Measurements from ENCODE around the gene EFCAB6. TPM values are rescaled to one million over a fixed set of nuclear protein-coding genes. Genes with fewer than 3 reads are reported as not detected.

EFCAB6 gene
- total and polyA plus RNA-seq, 10 of the 15 experiments (the other 5 are each of a cell fraction or from before 2014, with no cell fraction given), result 0.05 to 0.42 (median 0.19) TPM

DNA sequence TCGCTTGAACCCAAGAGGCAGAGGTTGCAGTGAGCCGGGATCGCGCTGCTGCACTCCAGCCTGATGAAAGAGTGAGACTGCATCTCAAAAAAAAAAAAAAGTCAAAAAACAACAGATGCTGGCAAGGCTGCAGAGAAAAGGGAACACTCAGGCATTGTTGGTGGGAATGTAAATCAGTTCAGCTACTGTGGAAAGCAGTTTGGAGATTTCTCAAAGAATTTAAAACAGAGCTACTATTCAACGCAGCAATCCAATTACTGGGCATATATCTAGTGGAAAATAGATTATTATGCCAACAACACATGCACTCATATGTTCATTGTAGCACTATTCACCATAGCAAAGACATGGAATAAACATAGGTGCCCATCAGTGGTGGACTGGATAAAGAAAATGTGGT lies 89.7 kb downstream of the EFCAB6 start:
- H2AFZ ChIP-seq (ENCODE audit: control insufficient read depth, low read depth, low read length), result no peak overlapping the region
- H3K36me3 ChIP-seq (ENCODE audit: control insufficient read depth in 2 of 2, insufficient read depth in 2 of 2, low read length in 1 of 2), result no peaks in the 10 kb centered on the region
- H3K27me3 ChIP-seq (replicated peaks in 1 of 2; ENCODE audit: control insufficient read depth in 2 of 2, insufficient read depth in 2 of 2, low read length in 1 of 2), result no peaks in the 10 kb centered on the region
- ChIA-PET SMC1A (ENCODE audit: uncharacterized antibody, unreplicated experiment) (no interaction called here), CTCF (interaction anchor here (1.1 kb wide), 1 partner anchor 10 kb away, joined by 3 read pairs; no protein-coding TSS in a partner anchor), POLR2A (interaction anchor here (0.7 kb wide), 1 partner anchor 18 kb away, joined by 3 read pairs; no protein-coding TSS in a partner anchor), RAD21 (ENCODE audit: unreplicated experiment) (no interaction called here)
- 82% methylated on average over 5 of the region's 5 CpGs for WGBS (ENCODE audit: insufficient coverage, insufficient replicate concordance, low lambda C conversion rate, missing lambda C conversion rate)
- no peak overlapping the region for H3K27ac ChIP-seq (ENCODE audit: control insufficient read depth, insufficient read depth)
- H3K4me2 ChIP-seq (ENCODE audit: control insufficient read depth, insufficient read depth), result no peak overlapping the region
- intact Hi-C loops (cut with micrococcal nuclease; ENCODE audit: unreplicated experiment), result no loop called here
- in situ Hi-C loops (cut with MboI), result no loop called here
- H3K9me3 ChIP-seq (replicated peaks; ENCODE audit: control insufficient read depth, insufficient read depth, low read length), result no peaks in the 10 kb centered on the region
- H3K79me2 ChIP-seq (ENCODE audit: control insufficient read depth, insufficient read depth, low read length), result no peaks in the 10 kb centered on the region
- H4K20me1 ChIP-seq (ENCODE audit: control insufficient read depth, insufficient read depth), result no peaks in the 10 kb centered on the region
- no peak for FAIRE-seq
- TF ChIP-seq SUZ12 (IDR thresholded peaks at IDR 0.05; ENCODE audit: unreplicated experiment) (no peak), BRCA1 (IDR thresholded peaks at IDR 0.05; ENCODE audit: low read depth, low read length) (no peak), CREM (IDR thresholded peaks at IDR 0.05; ENCODE audit: low read depth) (no peak), PAX5 (IDR thresholded peaks at IDR 0.05; ENCODE audit: borderline replicate concordance, low read depth, low read length) (no peak), ZBED1 (IDR thresholded peaks at IDR 0.05; ENCODE audit: borderline replicate concordance) (no peak), GABPA (IDR thresholded peaks at IDR 0.05; ENCODE audit: low read depth) (no peak), EGR1 (IDR thresholded peaks at IDR 0.05; ENCODE audit: borderline replicate concordance in 1 of 2, low read depth in 2 of 2, low read length in 2 of 2) (no peak), CBFB (IDR thresholded peaks at IDR 0.05; ENCODE audit: low read depth) (no peak), IRF4 (IDR thresholded peaks at IDR 0.05; ENCODE audit: low read depth, low read length) (no peak), HDAC2 (IDR thresholded peaks at IDR 0.05) (no peak)
- no peak for DNase-seq (ENCODE audit: low read depth, low spot score)
- H3K9ac ChIP-seq (ENCODE audit: control insufficient read depth, insufficient read depth, low read length), result no peak overlapping the region
- no peak for ATAC-seq
- H3K4me1 ChIP-seq (ENCODE audit: control insufficient read depth, insufficient read depth, low read length), result no peaks in the 10 kb centered on the region
- no TSS peak for BruUV-seq (replicated peaks)
- no peak overlapping the region for H3K4me3 ChIP-seq

GRCh38 chr22:43720716-43721115 lies 91.4 kb downstream of the EFCAB6 start:
- Histone ChIP-seq H3K9me3 (replicated peaks; ENCODE audit: control insufficient read depth, insufficient read depth, low read length) (no peaks in the 10 kb centered on the region), H3K4me2 (ENCODE audit: control insufficient read depth, insufficient read depth) (no peak overlapping the region), H3K27me3 (replicated peaks in 1 of 2; ENCODE audit: control insufficient read depth in 2 of 2, insufficient read depth in 2 of 2, low read length in 1 of 2) (no peaks in the 10 kb centered on the region), H3K36me3 (ENCODE audit: control insufficient read depth in 2 of 2, insufficient read depth in 2 of 2, low read length in 1 of 2) (no peaks in the 10 kb centered on the region), H3K27ac (ENCODE audit: control insufficient read depth, insufficient read depth) (no peak overlapping the region), H4K20me1 (ENCODE audit: control insufficient read depth, insufficient read depth) (no peaks in the 10 kb centered on the region), H3K4me3 (no peak overlapping the region), H3K9ac (ENCODE audit: control insufficient read depth, insufficient read depth, low read length) (no peak overlapping the region), H3K79me2 (ENCODE audit: control insufficient read depth, insufficient read depth, low read length) (no peaks in the 10 kb centered on the region), H2AFZ (ENCODE audit: control insufficient read depth, low read depth, low read length) (no peak overlapping the region), H3K4me1 (ENCODE audit: control insufficient read depth, insufficient read depth, low read length) (no peaks in the 10 kb centered on the region)
- peak; percentile 26; the same call in 2 of the 3 replicates for ATAC-seq
- peak; percentile 27 for FAIRE-seq
- ChIA-PET RAD21 (ENCODE audit: unreplicated experiment) (no interaction called here), SMC1A (ENCODE audit: uncharacterized antibody, unreplicated experiment) (no interaction called here), CTCF (interaction anchor here (0.7 kb wide), 1 partner anchor 12 kb away, joined by 3 read pairs; no protein-coding TSS in a partner anchor), POLR2A (no interaction called here)
- intact Hi-C loops (cut with micrococcal nuclease; ENCODE audit: unreplicated experiment) (no loop called here), in situ Hi-C loops (cut with MboI) (no loop called here)
- no TSS peak for BruUV-seq (replicated peaks)
- 0% methylated on average over 1 of the region's 1 CpG for WGBS (ENCODE audit: insufficient coverage, insufficient replicate concordance, low lambda C conversion rate, missing lambda C conversion rate)
- no peak for DNase-seq (ENCODE audit: low read depth, low spot score)
- TF ChIP-seq BACH1 (IDR thresholded peaks at IDR 0.05; ENCODE audit: borderline replicate concordance) (no peak), ZNF24 (IDR thresholded peaks at IDR 0.05) (no peak), SIN3A (IDR thresholded peaks at IDR 0.05; ENCODE audit: low read depth, low read length) (no peak), RCOR1 (conservative IDR thresholded peaks at IDR 0.05; ENCODE audit: low read depth, low read length) (no peak), TCF12 (IDR thresholded peaks at IDR 0.05; ENCODE audit: low read depth, low read length) (no peak), DPF2 (IDR thresholded peaks at IDR 0.05) (0 out of 2 replicates have a peak, but pooled peaks have one; percentile 20), BMI1 (IDR thresholded peaks at IDR 0.05; ENCODE audit: borderline replicate concordance) (no peak)
- TF ChIP-seq, protein P1, sequence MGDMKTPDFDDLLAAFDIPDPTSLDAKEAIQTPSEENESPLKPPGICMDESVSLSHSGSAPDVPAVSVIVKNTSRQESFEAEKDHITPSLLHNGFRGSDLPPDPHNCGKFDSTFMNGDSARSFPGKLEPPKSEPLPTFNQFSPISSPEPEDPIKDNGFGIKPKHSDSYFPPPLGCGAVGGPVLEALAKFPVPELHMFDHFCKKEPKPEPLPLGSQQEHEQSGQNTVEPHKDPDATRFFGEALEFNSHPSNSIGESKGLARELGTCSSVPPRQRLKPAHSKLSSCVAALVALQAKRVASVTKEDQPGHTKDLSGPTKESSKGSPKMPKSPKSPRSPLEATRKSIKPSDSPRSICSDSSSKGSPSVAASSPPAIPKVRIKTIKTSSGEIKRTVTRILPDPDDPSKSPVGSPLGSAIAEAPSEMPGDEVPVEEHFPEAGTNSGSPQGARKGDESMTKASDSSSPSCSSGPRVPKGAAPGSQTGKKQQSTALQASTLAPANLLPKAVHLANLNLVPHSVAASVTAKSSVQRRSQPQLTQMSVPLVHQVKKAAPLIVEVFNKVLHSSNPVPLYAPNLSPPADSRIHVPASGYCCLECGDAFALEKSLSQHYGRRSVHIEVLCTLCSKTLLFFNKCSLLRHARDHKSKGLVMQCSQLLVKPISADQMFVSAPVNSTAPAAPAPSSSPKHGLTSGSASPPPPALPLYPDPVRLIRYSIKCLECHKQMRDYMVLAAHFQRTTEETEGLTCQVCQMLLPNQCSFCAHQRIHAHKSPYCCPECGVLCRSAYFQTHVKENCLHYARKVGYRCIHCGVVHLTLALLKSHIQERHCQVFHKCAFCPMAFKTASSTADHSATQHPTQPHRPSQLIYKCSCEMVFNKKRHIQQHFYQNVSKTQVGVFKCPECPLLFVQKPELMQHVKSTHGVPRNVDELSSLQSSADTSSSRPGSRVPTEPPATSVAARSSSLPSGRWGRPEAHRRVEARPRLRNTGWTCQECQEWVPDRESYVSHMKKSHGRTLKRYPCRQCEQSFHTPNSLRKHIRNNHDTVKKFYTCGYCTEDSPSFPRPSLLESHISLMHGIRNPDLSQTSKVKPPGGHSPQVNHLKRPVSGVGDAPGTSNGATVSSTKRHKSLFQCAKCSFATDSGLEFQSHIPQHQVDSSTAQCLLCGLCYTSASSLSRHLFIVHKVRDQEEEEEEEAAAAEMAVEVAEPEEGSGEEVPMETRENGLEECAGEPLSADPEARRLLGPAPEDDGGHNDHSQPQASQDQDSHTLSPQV (IDR thresholded peaks at IDR 0.05), result no peak

Data from GM12878 (cell line).